HEK293T (cell line): Measurements from ENCODE around the gene OSTM1.

Experiments used
- CTCF ChIA-PET: fragments of 350-600 bp; formaldehyde crosslinking; extraction: SDS; loops from one replicate; lab custom pipeline; 2021; ENCODE audit warnings: antibody characterized with exemption, inconsistent platforms; lab: Yijun Ruan, JAX
- POLR2A ChIA-PET: fragments of 350-600 bp; formaldehyde crosslinking; extraction: SDS; loops from one replicate; lab custom pipeline; 2020; ENCODE audit warnings: antibody characterized with exemption, inconsistent platforms; lab: Yijun Ruan, JAX
- DNase-seq: peaks from one replicate; pipeline ENCODE4 v3.0.0; 2012; ENCODE audit warnings: mixed read lengths; ENCODE audit errors: extremely low spot score
- ARNT ChIP-seq: fragments of 450-650 bp; IDR thresholded peaks from 2 replicates; pipeline ENCODE4 v1.6.1; 2017; ENCODE audit warnings: mild to moderate bottlenecking
- BHLHE40 ChIP-seq: fragments of 450-650 bp; IDR thresholded peaks from 2 replicates; pipeline ENCODE4 v1.6.1; 2016; ENCODE audit warnings: mild to moderate bottlenecking, moderate library complexity, borderline replicate concordance
- CTBP1 ChIP-seq: fragments of 450-650 bp; IDR thresholded peaks from 2 replicates; pipeline ENCODE4 v1.6.1; 2016; ENCODE audit warnings: borderline replicate concordance
- ELF4 ChIP-seq: fragments of 450-650 bp; IDR thresholded peaks from 2 replicates; pipeline ENCODE4 v1.6.1; 2017; ENCODE audit warnings: antibody characterized with exemption
- FOXA1 ChIP-seq: fragments of 450-650 bp; IDR thresholded peaks from 2 replicates; pipeline ENCODE4 v1.6.1; 2016; ENCODE audit warnings: mild to moderate bottlenecking
- FOXK2 ChIP-seq: fragments of 450-650 bp; IDR thresholded peaks from 2 replicates; pipeline ENCODE4 v1.6.1; 2016; ENCODE audit warnings: mild to moderate bottlenecking
- FOXM1 ChIP-seq: fragments of 450-650 bp; IDR thresholded peaks from 2 replicates; pipeline ENCODE4 v1.6.1; 2017; ENCODE audit warnings: mild to moderate bottlenecking, borderline replicate concordance
- HDGF ChIP-seq: fragments of 450-650 bp; IDR thresholded peaks from 2 replicates; pipeline ENCODE4 v1.6.1; 2017; ENCODE audit warnings: antibody characterized with exemption, borderline replicate concordance
- L3MBTL2 ChIP-seq: fragments of 450-650 bp; conservative IDR thresholded peaks from 2 replicates; pipeline ENCODE4 v1.6.1; 2016; ENCODE audit warnings: mild to moderate bottlenecking
- LEF1 ChIP-seq: fragments of 450-650 bp; IDR thresholded peaks from 2 replicates; pipeline ENCODE4 v1.6.1; 2017; ENCODE audit warnings: mild to moderate bottlenecking, borderline replicate concordance
- NFRKB ChIP-seq: fragments of 450-650 bp; IDR thresholded peaks from 2 replicates; pipeline ENCODE4 v1.6.1; 2016; ENCODE audit warnings: mild to moderate bottlenecking, moderate library complexity
- PKNOX1 ChIP-seq: fragments of 450-650 bp; IDR thresholded peaks from 2 replicates; pipeline ENCODE4 v1.6.1; 2016
- SP1 ChIP-seq: fragments of 450-650 bp; IDR thresholded peaks from 2 replicates; pipeline ENCODE4 v1.6.1; 2017
- SUZ12 ChIP-seq: fragments of 450-650 bp; IDR thresholded peaks from 2 replicates; pipeline ENCODE4 v1.6.1; 2016; ENCODE audit warnings: mild to moderate bottlenecking
- TARDBP ChIP-seq: fragments of 450-650 bp; IDR thresholded peaks from 2 replicates; pipeline ENCODE4 v1.6.1; 2016
- ZNF384 ChIP-seq: fragments of 450-650 bp; IDR thresholded peaks from 2 replicates; pipeline ENCODE4 v1.6.1; 2016

Gene OSTM1

GRCh38 chr6:108039681-108040080 is 34.9 kb downstream of the OSTM1 start:
- TF ChIP-seq L3MBTL2 (no peak), FOXM1 (no peak), ELF4 (no peak), TARDBP (no peak), NFRKB (no peak), CTBP1 (no peak), ARNT (no peak)
- CTCF ChIA-PET = interaction anchor here (1.1 kb wide), 1 partner anchor 62 kb away, joined by 4 read pairs; no protein-coding TSS in a partner anchor
- POLR2A ChIA-PET = no interaction called here
- no peak for DNase-seq

GRCh38 chr6:108036884-108037283 is 37.7 kb downstream of the OSTM1 start:
- ChIA-PET POLR2A (no interaction called here), CTCF (interaction anchor here (0.6 kb wide), 1 partner anchor 773 kb away, joined by 4 read pairs; no protein-coding TSS in a partner anchor)
- DNase-seq = no peak
- TF ChIP-seq ZNF384 = no peak
- TF ChIP-seq BHLHE40 = no peak
- TF ChIP-seq NFRKB = no peak
- no peak for TF ChIP-seq L3MBTL2
- no peak for TF ChIP-seq TARDBP
- TF ChIP-seq FOXM1 = no peak
- no peak for TF ChIP-seq HDGF
- no peak for TF ChIP-seq LEF1
- TF ChIP-seq FOXK2 = no peak

- no peak for DNase-seq
- ChIA-PET POLR2A (no interaction called here), CTCF (interaction anchor here (0.6 kb wide), 1 partner anchor 70 kb away, joined by 3 read pairs; no protein-coding TSS in a partner anchor)
Measured at GRCh38 chr6:108031968-108032367, 42.6 kb downstream of the OSTM1 start.

GRCh38 chr6:108030211-108030610 is 44.3 kb downstream of the OSTM1 start:
- POLR2A ChIA-PET = no interaction called here
- TF ChIP-seq ZNF384 (no peak), FOXA1 (no peak), SP1 (no peak), L3MBTL2 (no peak), SUZ12 (no peak), NFRKB (no peak), ELF4 (no peak), ARNT (no peak)
- CTCF ChIA-PET = no interaction called here
- no peak for DNase-seq

More at GRCh38 chr6:108031968-108032367, 42.6 kb downstream of the OSTM1 start:
- TF ChIP-seq L3MBTL2 (no peak), PKNOX1 (no peak), TARDBP (no peak), SP1 (no peak), FOXK2 (no peak), ZNF384 (no peak), HDGF (no peak), FOXA1 (no peak), LEF1 (no peak), NFRKB (no peak), BHLHE40 (no peak), CTBP1 (no peak), ELF4 (no peak), FOXM1 (no peak), SUZ12 (no peak)

- ChIA-PET POLR2A (no interaction called here), CTCF (no interaction called here)
- DNase-seq = no peak
- TF ChIP-seq HDGF (no peak), FOXA1 (no peak), FOXM1 (no peak), NFRKB (no peak), L3MBTL2 (no peak), TARDBP (no peak), CTBP1 (no peak), ELF4 (no peak), SP1 (no peak), FOXK2 (no peak), ZNF384 (no peak), BHLHE40 (no peak), ARNT (no peak), LEF1 (no peak), SUZ12 (no peak), PKNOX1 (no peak)
Measured at GRCh38 chr6:108029226-108029921, 45.2 kb downstream of the OSTM1 start.

GRCh38 chr6:108027594-108027993 is 46.9 kb downstream of the OSTM1 start:
- ChIA-PET CTCF (no interaction called here), POLR2A (no interaction called here)
- no peak for DNase-seq
- TF ChIP-seq SP1 (no peak), BHLHE40 (no peak), ELF4 (no peak), PKNOX1 (no peak), FOXK2 (no peak), ARNT (no peak), CTBP1 (no peak), SUZ12 (no peak), TARDBP (no peak), HDGF (no peak), FOXA1 (no peak), FOXM1 (no peak), L3MBTL2 (no peak), ZNF384 (no peak)
